GM19351 (cell line): ENCODE results near the gene IL1R2.

Experiments
- ATAC-seq: cut with Tn5 transposase; IDR thresholded peaks from one replicate; pipeline ENCODE4 v1.9.1; 2021; ENCODE audit warnings: mild to moderate bottlenecking, moderate library complexity; ENCODE audit not compliant: unreplicated experiment

The IL1R2 gene

DNA sequence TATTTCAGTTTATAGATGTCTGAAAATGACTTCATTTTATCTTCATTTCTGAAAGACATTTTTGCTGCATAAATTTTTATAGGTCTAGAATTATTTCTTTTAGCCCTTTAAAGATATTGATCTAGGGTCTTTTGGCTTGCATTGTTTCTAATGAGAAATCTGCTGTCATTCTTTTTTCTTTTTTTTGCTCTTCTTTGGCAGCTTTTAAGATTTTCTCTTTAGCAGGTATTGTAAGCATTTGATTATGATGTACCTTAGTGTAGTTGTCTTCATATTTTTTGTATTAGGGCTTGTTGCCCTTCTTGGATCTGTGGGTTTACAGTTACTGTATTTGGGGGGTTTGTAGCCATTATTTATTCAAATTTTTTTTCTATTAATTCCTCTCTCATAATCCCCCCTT, 84.8 kb downstream of the IL1R2 start:
- no peak for ATAC-seq
